Keratinocyte (primary cell): ENCODE results near the gene TMEM187.

ENCODE experiments used
- CTCF ChIP-seq, 3 experiments: IDR thresholded peaks in 1 of 3; conservative IDR thresholded peaks in 1 of 3; optimal IDR thresholded peaks in 1 of 3; 2 replicates in 2 of 3; 3 replicates in 1 of 3; pipeline versions ENCODE3 to v1.5.1; 2011; ENCODE audit warnings: low read length in 3 of 3, mild to moderate bottlenecking in 3 of 3, moderate library complexity in 2 of 3, control low read depth in 1 of 3, inconsistent platforms in 1 of 3; ENCODE audit not compliant: insufficient read depth in 2 of 3; ENCODE audit errors: extremely low read depth in 1 of 3
- EZH2 ChIP-seq: IDR thresholded peaks from one replicate; pipeline ENCODE4 v1.6.1; 2012; ENCODE audit warnings: inconsistent platforms, mild to moderate bottlenecking, low read length, moderate library complexity

DNA sequence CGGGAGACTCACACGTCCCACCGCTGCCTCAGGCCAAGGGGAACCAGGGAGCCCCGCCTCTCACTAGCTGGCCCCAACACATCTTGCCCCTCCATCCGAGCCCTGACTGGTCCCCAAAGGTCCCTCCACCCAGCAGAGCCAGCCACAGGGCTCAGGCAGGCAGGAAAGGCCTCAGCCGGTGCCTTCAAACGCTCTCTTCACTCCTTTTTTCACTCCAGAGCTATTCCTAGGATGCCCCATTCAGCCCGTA lies 45.0 kb upstream of the TMEM187 start:
- TF ChIP-seq CTCF (optimal IDR thresholded peaks at IDR 0.05 in 1 of 3, IDR thresholded peaks at IDR 0.05 in 1 of 3, conservative IDR thresholded peaks at IDR 0.05 in 1 of 3; ENCODE audit: extremely low read depth in 1 of 3, insufficient read depth in 2 of 3, low read length in 3 of 3) (no peak), EZH2 (no peak)
